ENCODE results near the gene SERINC3. TPM values are rescaled to one million over a fixed set of nuclear protein-coding genes. Genes with fewer than 3 reads are reported as not detected.

SERINC3 gene
- total and polyA plus RNA-seq, 2 of the 13 experiments (the other 11 are each of a cell fraction or from before 2014, with no cell fraction given), result 82.0 to 226 TPM

GRCh38 chr20:44471481-44471882 lies 50.4 kb downstream of the SERINC3 start (continued):
- TF ChIP-seq ZFY (CRISPR knock-in tag; IDR thresholded peaks at IDR 0.05) (0 out of 2 replicates have a peak, but pooled peaks have one; percentile 15), TFAP4 (IDR thresholded peaks at IDR 0.05; ENCODE audit: borderline replicate concordance, low read depth) (peak; percentile 81), PAXIP1 (CRISPR knock-in tag; conservative IDR thresholded peaks at IDR 0.05) (peak; percentile 41; the same call in 1 of the 2 replicates), ZNF124 (CRISPR knock-in tag; IDR thresholded peaks at IDR 0.05) (peak; percentile 89; the same call in 1 of the 2 replicates), HOXA7 (CRISPR knock-in tag; IDR thresholded peaks at IDR 0.05) (no peak), MATR3 (CRISPR knock-in tag; IDR thresholded peaks at IDR 0.05) (no peak), ZBTB7B (CRISPR knock-in tag; IDR thresholded peaks at IDR 0.05) (0 out of 2 replicates have a peak, but pooled peaks have one; percentile 42), SIX4 (CRISPR knock-in tag; IDR thresholded peaks at IDR 0.05) (0 out of 2 replicates have a peak, but pooled peaks have one; percentile 28), NCOA1 (CRISPR knock-in tag; IDR thresholded peaks at IDR 0.05) (no peak), FOXA3 (CRISPR knock-in tag; IDR thresholded peaks at IDR 0.05) (peak; percentile 56; the same call in 1 of the 2 replicates), ZNF34 (CRISPR knock-in tag; IDR thresholded peaks at IDR 0.05; ENCODE audit: borderline replicate concordance) (peak; percentile 45; the same call in 1 of the 2 replicates), KMT2A (CRISPR knock-in tag; IDR thresholded peaks at IDR 0.05) (peak; percentile 54; the same call in 1 of the 2 replicates), ZFX (CRISPR knock-in tag; IDR thresholded peaks at IDR 0.05; ENCODE audit: low read depth) (0 out of 2 replicates have a peak, but pooled peaks have one; percentile 27), GATAD2A (CRISPR knock-in tag; IDR thresholded peaks at IDR 0.05) (peak; percentile 71), PHF5A (CRISPR knock-in tag; IDR thresholded peaks at IDR 0.05; ENCODE audit: low read depth, unreplicated experiment) (no peak), KLF11 (CRISPR knock-in tag; IDR thresholded peaks at IDR 0.05) (peak; percentile 91), HNF4G (IDR thresholded peaks at IDR 0.05; ENCODE audit: borderline replicate concordance, low read depth, low read length) (no peak), HNF4G (CRISPR knock-in tag; IDR thresholded peaks at IDR 0.05; ENCODE audit: borderline replicate concordance, low read depth) (peak; percentile 34; the same call in 1 of the 2 replicates), ZBTB44 (CRISPR knock-in tag; IDR thresholded peaks at IDR 0.05) (peak; percentile 30; the same call in 1 of the 2 replicates), ZNF20 (CRISPR knock-in tag; IDR thresholded peaks at IDR 0.05) (no peak), BCLAF1 (IDR thresholded peaks at IDR 0.05) (no peak), ZNF746 (CRISPR knock-in tag; IDR thresholded peaks at IDR 0.05) (no peak)
